ENCODE results near the gene PRMT6. TPM values are rescaled to one million over a fixed set of nuclear protein-coding genes. Genes with fewer than 3 reads are reported as not detected.

The PRMT6 gene
- total and polyA plus RNA-seq, 11 donors, result 2.8 to 9.0 (median 4.2) TPM

- ATAC-seq, result no peak
- no peaks in the 10 kb centered on the region for H3K4me1 ChIP-seq
- intact Hi-C loops (cut with DNase I), result no loop called here
Observed at GRCh38 chr1:107095647-107096046, 39.2 kb downstream of the PRMT6 start.

DNA sequence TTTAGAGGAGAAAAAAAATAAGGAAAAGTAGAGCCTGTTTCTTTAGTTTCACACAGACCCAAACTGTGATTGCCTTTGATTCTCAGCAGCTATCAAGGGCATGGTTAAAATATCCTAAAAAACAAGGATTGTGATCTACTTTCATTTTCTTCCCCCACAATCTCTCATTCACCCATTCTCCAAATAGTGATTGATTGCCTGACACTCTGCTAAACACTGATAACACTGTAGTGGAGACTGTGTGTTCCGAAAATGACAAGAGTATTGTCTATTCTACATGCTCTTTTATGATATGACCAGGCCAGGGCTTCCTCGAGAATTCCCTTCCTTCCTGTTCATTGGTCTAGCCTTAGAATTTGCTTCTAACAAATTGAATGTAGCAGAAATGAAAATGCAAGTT is 40.2 kb downstream of the PRMT6 start:
- no peak for TF ChIP-seq POLR2A (IDR thresholded peaks at IDR 0.05)
- TF ChIP-seq, protein P1, sequence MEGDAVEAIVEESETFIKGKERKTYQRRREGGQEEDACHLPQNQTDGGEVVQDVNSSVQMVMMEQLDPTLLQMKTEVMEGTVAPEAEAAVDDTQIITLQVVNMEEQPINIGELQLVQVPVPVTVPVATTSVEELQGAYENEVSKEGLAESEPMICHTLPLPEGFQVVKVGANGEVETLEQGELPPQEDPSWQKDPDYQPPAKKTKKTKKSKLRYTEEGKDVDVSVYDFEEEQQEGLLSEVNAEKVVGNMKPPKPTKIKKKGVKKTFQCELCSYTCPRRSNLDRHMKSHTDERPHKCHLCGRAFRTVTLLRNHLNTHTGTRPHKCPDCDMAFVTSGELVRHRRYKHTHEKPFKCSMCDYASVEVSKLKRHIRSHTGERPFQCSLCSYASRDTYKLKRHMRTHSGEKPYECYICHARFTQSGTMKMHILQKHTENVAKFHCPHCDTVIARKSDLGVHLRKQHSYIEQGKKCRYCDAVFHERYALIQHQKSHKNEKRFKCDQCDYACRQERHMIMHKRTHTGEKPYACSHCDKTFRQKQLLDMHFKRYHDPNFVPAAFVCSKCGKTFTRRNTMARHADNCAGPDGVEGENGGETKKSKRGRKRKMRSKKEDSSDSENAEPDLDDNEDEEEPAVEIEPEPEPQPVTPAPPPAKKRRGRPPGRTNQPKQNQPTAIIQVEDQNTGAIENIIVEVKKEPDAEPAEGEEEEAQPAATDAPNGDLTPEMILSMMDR (IDR thresholded peaks at IDR 0.05), result no peak
- 34 to 47% (median 38%) methylated on average over 2 of the region's 2 CpGs for WGBS, 4 donors
- intact Hi-C loops (cut with DNase I), result no loop called here
- ATAC-seq (no peak), DNase-seq (no peak)
- H3K27me3 ChIP-seq, result no peaks in the 10 kb centered on the region
- H3K4me3 ChIP-seq, result no peak overlapping the region
- no peaks in the 10 kb centered on the region for H3K9me3 ChIP-seq
- no peak overlapping the region for H3K27ac ChIP-seq
- no peaks in the 10 kb centered on the region for H3K36me3 ChIP-seq
- H3K4me1 ChIP-seq, result no peaks in the 10 kb centered on the region

More at GRCh38 chr1:107095647-107096046, 39.2 kb downstream of the PRMT6 start:
- no peaks in the 10 kb centered on the region for H3K27me3 ChIP-seq
- H3K4me3 ChIP-seq, result no peak overlapping the region
- H3K36me3 ChIP-seq, result no peaks in the 10 kb centered on the region
- DNase-seq, result no peak
- no peaks in the 10 kb centered on the region for H3K9me3 ChIP-seq
- TF ChIP-seq, protein P1 (IDR thresholded peaks at IDR 0.05), result no peak
- TF ChIP-seq POLR2A (IDR thresholded peaks at IDR 0.05), result no peak
- no peak overlapping the region for H3K27ac ChIP-seq

DNA sequence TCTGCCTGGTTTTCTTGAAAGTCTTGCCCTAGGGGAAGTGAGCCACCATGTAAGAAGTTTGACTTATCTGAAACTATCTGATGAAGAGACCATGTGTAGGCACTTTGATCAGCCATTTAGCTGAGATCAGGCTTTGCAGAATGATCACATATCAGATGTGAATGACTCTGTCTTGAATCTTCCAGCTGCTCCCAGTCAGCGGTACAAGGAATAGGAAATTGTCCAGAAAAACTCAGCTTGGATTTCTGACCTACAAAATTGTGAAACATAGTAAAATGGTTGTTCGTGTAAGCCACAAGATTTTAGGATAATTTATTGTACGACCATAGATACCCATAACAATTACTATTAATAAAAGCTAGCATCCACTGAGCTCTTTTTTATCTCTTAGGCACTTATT is 42.5 kb downstream of the PRMT6 start:
- WGBS, 4 donors, result 75 to 81% (median 77%) methylated on average over 3 of the region's 3 CpGs
- Histone ChIP-seq H3K9me3 (no peaks in the 10 kb centered on the region), H3K4me3 (no peak overlapping the region), H3K27ac (no peak overlapping the region), H3K27me3 (no peaks in the 10 kb centered on the region), H3K4me1 (no peaks in the 10 kb centered on the region), H3K36me3 (no peaks in the 10 kb centered on the region)
- TF ChIP-seq, protein P1 (IDR thresholded peaks at IDR 0.05), result no peak
- no peak for TF ChIP-seq POLR2A (IDR thresholded peaks at IDR 0.05)
- DNase-seq (no peak), ATAC-seq (no peak)
- intact Hi-C loops (cut with DNase I), result no loop called here

GRCh38 chr1:107100331-107100984 is 44.0 kb downstream of the PRMT6 start:
- DNase-seq, result no peak
- Histone ChIP-seq H3K27ac (no peak overlapping the region), H3K4me1 (no peaks in the 10 kb centered on the region), H3K9me3 (no peaks in the 10 kb centered on the region), H3K36me3 (no peaks in the 10 kb centered on the region), H3K4me3 (no peak overlapping the region), H3K27me3 (no peaks in the 10 kb centered on the region)
- no peak for TF ChIP-seq POLR2A (IDR thresholded peaks at IDR 0.05)
- TF ChIP-seq, protein P1 (IDR thresholded peaks at IDR 0.05), result no peak
- intact Hi-C loops (cut with DNase I), result no loop called here
- ATAC-seq, result no peak
- 69 to 79% (median 74%) methylated on average over 3 of the region's 3 CpGs for WGBS, 4 donors
